Measurements from ENCODE around the gene BTBD2.
A peak's percentile ranks its signal among the peaks of the same experiment; 100 is the strongest.
"Not testable (repeated sequence)": the region's sequence is repeated elsewhere in the genome, so short reads cannot be mapped to it uniquely, and the experiment has no call there.

Gene BTBD2

GRCh38 chr19:1991018-1991913 lies 24.2 kb downstream of the BTBD2 start:
- Histone ChIP-seq H3K27ac (ENCODE audit: insufficient read depth, low read length, poor library complexity, severe bottlenecking) (peak overlapping the region; percentile 11), H3K4me1 (ENCODE audit: control insufficient read depth, insufficient read depth, low read length, poor library complexity, severe bottlenecking) (no peaks in the 10 kb centered on the region), H3K9me3 (ENCODE audit: control insufficient read depth, low read length) (no peaks in the 10 kb centered on the region), H3K27me3 (replicated peaks; ENCODE audit: control insufficient read depth, insufficient read depth, low read length, poor library complexity, severe bottlenecking) (no peaks in the 10 kb centered on the region), H3K36me3 (ENCODE audit: control insufficient read depth, insufficient read depth, low read length) (peaks cover 45% of the 10 kb centered on the region), H3K4me3 (ENCODE audit: insufficient read depth, low read depth, low read length, poor library complexity, severe bottlenecking) (no peak overlapping the region)
- no peak for DNase-seq

GRCh38 chr19:1990230-1991017 lies 25.1 kb downstream of the BTBD2 start:
- no peaks in the 10 kb centered on the region for H3K9me3 ChIP-seq (ENCODE audit: control insufficient read depth, low read length)
- DNase-seq: no peak
- H3K4me1 ChIP-seq (ENCODE audit: control insufficient read depth, insufficient read depth, low read length, poor library complexity, severe bottlenecking): no peaks in the 10 kb centered on the region
- no peak overlapping the region for H3K4me3 ChIP-seq (ENCODE audit: insufficient read depth, low read depth, low read length, poor library complexity, severe bottlenecking)
- H3K27ac ChIP-seq (ENCODE audit: insufficient read depth, low read length, poor library complexity, severe bottlenecking): peak overlapping the region; percentile 11
- no peaks in the 10 kb centered on the region for H3K27me3 ChIP-seq (replicated peaks; ENCODE audit: control insufficient read depth, insufficient read depth, low read length, poor library complexity, severe bottlenecking)
- peaks cover 54% of the 10 kb centered on the region for H3K36me3 ChIP-seq (ENCODE audit: control insufficient read depth, insufficient read depth, low read length)

- Histone ChIP-seq H3K27me3 (replicated peaks; ENCODE audit: control insufficient read depth, insufficient read depth, low read length, poor library complexity, severe bottlenecking) (no peaks in the 10 kb centered on the region), H3K4me1 (ENCODE audit: control insufficient read depth, insufficient read depth, low read length, poor library complexity, severe bottlenecking) (no peaks in the 10 kb centered on the region), H3K9me3 (ENCODE audit: control insufficient read depth, low read length) (no peaks in the 10 kb centered on the region), H3K4me3 (ENCODE audit: insufficient read depth, low read depth, low read length, poor library complexity, severe bottlenecking) (no peak overlapping the region), H3K27ac (ENCODE audit: insufficient read depth, low read length, poor library complexity, severe bottlenecking) (no peak overlapping the region), H3K36me3 (ENCODE audit: control insufficient read depth, insufficient read depth, low read length) (peaks cover 59% of the 10 kb centered on the region)
- no peak for DNase-seq
Measured at GRCh38 chr19:1989513-1990229, 25.8 kb downstream of the BTBD2 start.

- not testable (repeated sequence) for H3K4me1 ChIP-seq (ENCODE audit: control insufficient read depth, insufficient read depth, low read length, poor library complexity, severe bottlenecking); H3K27me3 ChIP-seq (replicated peaks; ENCODE audit: control insufficient read depth, insufficient read depth, low read length, poor library complexity, severe bottlenecking); H3K4me3 ChIP-seq (ENCODE audit: insufficient read depth, low read depth, low read length, poor library complexity, severe bottlenecking); H3K9me3 ChIP-seq (ENCODE audit: control insufficient read depth, low read length); H3K27ac ChIP-seq (ENCODE audit: insufficient read depth, low read length, poor library complexity, severe bottlenecking); DNase-seq
- peaks cover 65% of the 10 kb centered on the region for H3K36me3 ChIP-seq (ENCODE audit: control insufficient read depth, insufficient read depth, low read length)
Measured at GRCh38 chr19:1988464-1988863, 27.1 kb downstream of the BTBD2 start.

GRCh38 chr19:1987197-1988187 lies 28.0 kb downstream of the BTBD2 start:
- DNase-seq: no peak
- H3K36me3 ChIP-seq (ENCODE audit: control insufficient read depth, insufficient read depth, low read length): peaks cover 65% of the 10 kb centered on the region
- H3K27ac ChIP-seq (ENCODE audit: insufficient read depth, low read length, poor library complexity, severe bottlenecking): no peak overlapping the region

GRCh38 chr19:1986357-1987162 lies 29.0 kb downstream of the BTBD2 start:
- DNase-seq: no peak
- Histone ChIP-seq H3K36me3 (ENCODE audit: control insufficient read depth, insufficient read depth, low read length) (peaks cover 68% of the 10 kb centered on the region), H3K4me3 (ENCODE audit: insufficient read depth, low read depth, low read length, poor library complexity, severe bottlenecking) (no peak overlapping the region), H3K27me3 (replicated peaks; ENCODE audit: control insufficient read depth, insufficient read depth, low read length, poor library complexity, severe bottlenecking) (no peaks in the 10 kb centered on the region), H3K4me1 (ENCODE audit: control insufficient read depth, insufficient read depth, low read length, poor library complexity, severe bottlenecking) (no peaks in the 10 kb centered on the region), H3K9me3 (ENCODE audit: control insufficient read depth, low read length) (no peaks in the 10 kb centered on the region), H3K27ac (ENCODE audit: insufficient read depth, low read length, poor library complexity, severe bottlenecking) (no peak overlapping the region)

More at GRCh38 chr19:1987197-1988187, 28.0 kb downstream of the BTBD2 start:
- Histone ChIP-seq H3K4me3 (ENCODE audit: insufficient read depth, low read depth, low read length, poor library complexity, severe bottlenecking) (no peak overlapping the region), H3K9me3 (ENCODE audit: control insufficient read depth, low read length) (no peaks in the 10 kb centered on the region), H3K4me1 (ENCODE audit: control insufficient read depth, insufficient read depth, low read length, poor library complexity, severe bottlenecking) (no peaks in the 10 kb centered on the region), H3K27me3 (replicated peaks; ENCODE audit: control insufficient read depth, insufficient read depth, low read length, poor library complexity, severe bottlenecking) (no peaks in the 10 kb centered on the region)

GRCh38 chr19:1985588-1986356 lies 29.7 kb downstream of the BTBD2 start:
- H3K9me3 ChIP-seq (ENCODE audit: control insufficient read depth, low read length): no peaks in the 10 kb centered on the region
- no peak for DNase-seq
- H3K36me3 ChIP-seq (ENCODE audit: control insufficient read depth, insufficient read depth, low read length): peaks cover 67% of the 10 kb centered on the region
- no peak overlapping the region for H3K27ac ChIP-seq (ENCODE audit: insufficient read depth, low read length, poor library complexity, severe bottlenecking)
- H3K4me3 ChIP-seq (ENCODE audit: insufficient read depth, low read depth, low read length, poor library complexity, severe bottlenecking): no peak overlapping the region
- no peaks in the 10 kb centered on the region for H3K4me1 ChIP-seq (ENCODE audit: control insufficient read depth, insufficient read depth, low read length, poor library complexity, severe bottlenecking)
- no peaks in the 10 kb centered on the region for H3K27me3 ChIP-seq (replicated peaks; ENCODE audit: control insufficient read depth, insufficient read depth, low read length, poor library complexity, severe bottlenecking)

- H3K27me3 ChIP-seq (replicated peaks; ENCODE audit: control insufficient read depth, insufficient read depth, low read length, poor library complexity, severe bottlenecking): no peaks in the 10 kb centered on the region
- no peaks in the 10 kb centered on the region for H3K9me3 ChIP-seq (ENCODE audit: control insufficient read depth, low read length)
- H3K4me1 ChIP-seq (ENCODE audit: control insufficient read depth, insufficient read depth, low read length, poor library complexity, severe bottlenecking): no peaks in the 10 kb centered on the region
- no peak overlapping the region for H3K27ac ChIP-seq (ENCODE audit: insufficient read depth, low read length, poor library complexity, severe bottlenecking)
- H3K4me3 ChIP-seq (ENCODE audit: insufficient read depth, low read depth, low read length, poor library complexity, severe bottlenecking): no peak overlapping the region
- peaks cover 67% of the 10 kb centered on the region for H3K36me3 ChIP-seq (ENCODE audit: control insufficient read depth, insufficient read depth, low read length)
- DNase-seq: no peak
Measured at GRCh38 chr19:1984357-1984756, 31.2 kb downstream of the BTBD2 start.

Data from effector memory CD4-positive, alpha-beta T cell (primary cell).